CD14-positive monocyte (primary cell): ENCODE results near the gene XYLT1. TPM values are rescaled to one million over a fixed set of nuclear protein-coding genes. Genes with fewer than 3 reads are reported as not detected.

Experiments
- DNase-seq, 3 donors: peaks; one replicate each; pipeline ENCODE4 v3.0.0-alpha.2; 2011 to 2022
- H2AFZ ChIP-seq: 2 replicates; pipeline ENCODE4 v1.6.0; 2012; ENCODE audit warnings: mild to moderate bottlenecking, low read depth, low read length, inconsistent platforms; ENCODE audit not compliant: insufficient read depth, poor library complexity, severe bottlenecking
- H3K27ac ChIP-seq, 2 donors: 1 replicate in 1 of 2; 2 replicates in 1 of 2; pipeline ENCODE4 v1.5.1; 2012 to 2013; ENCODE audit warnings: low read length in 2 of 2, control low read depth in 1 of 2, inconsistent platforms in 1 of 2, low read depth in 1 of 2, mild to moderate bottlenecking in 1 of 2
- H3K27me3 ChIP-seq, 2 donors: one replicate each; pipeline versions ENCODE4 v1.6.0 to v1.6.1; 2011 to 2013; ENCODE audit warnings: low read length in 2 of 2; ENCODE audit not compliant: control insufficient read depth in 2 of 2, insufficient read depth in 2 of 2
- H3K36me3 ChIP-seq, 2 donors: replicated peaks in 1 of 2; 1 replicate in 1 of 2; 2 replicates in 1 of 2; pipeline versions ENCODE4 v1.5.1 to v1.6.1; 2012 to 2013; ENCODE audit warnings: low read length in 2 of 2, control low read depth in 1 of 2, inconsistent platforms in 1 of 2, mild to moderate bottlenecking in 1 of 2; ENCODE audit not compliant: insufficient read depth in 2 of 2, control insufficient read depth in 1 of 2
- H3K4me1 ChIP-seq, 2 donors: 1 replicate in 1 of 2; 2 replicates in 1 of 2; pipeline versions ENCODE4 v1.5.1 to v1.6.1; 2012 to 2013; ENCODE audit warnings: low read length in 2 of 2, control low read depth in 1 of 2, inconsistent platforms in 1 of 2, mild to moderate bottlenecking in 1 of 2, moderate library complexity in 1 of 2; ENCODE audit not compliant: insufficient read depth in 2 of 2, control insufficient read depth in 1 of 2
- H3K4me2 ChIP-seq: replicated peaks from 2 replicates; pipeline ENCODE3; 2012; ENCODE audit warnings: low read length, moderate library complexity, mild to moderate bottlenecking; ENCODE audit not compliant: poor library complexity, severe bottlenecking; ENCODE audit errors: extremely low read depth
- H3K4me3 ChIP-seq, 3 experiments: fragments of 200-600 bp in 1 of 3; sonication (generic) in 1 of 3; replicated peaks in 1 of 3; 1 replicate in 2 of 3; 2 replicates in 1 of 3; pipeline ENCODE4 v1.5.1; 2011 to 2013; ENCODE audit warnings: low read length in 3 of 3, mild to moderate bottlenecking in 3 of 3, control low read depth in 2 of 3, low read depth in 2 of 3, inconsistent platforms in 1 of 3, moderate library complexity in 1 of 3
- H3K79me2 ChIP-seq: 2 replicates; pipeline ENCODE4 v1.6.0; 2012; ENCODE audit warnings: mild to moderate bottlenecking, control low read depth, inconsistent platforms, low read length, moderate library complexity; ENCODE audit not compliant: insufficient read depth
- H3K9ac ChIP-seq: 2 replicates; pipeline ENCODE4 v1.6.0; 2017; ENCODE audit warnings: low read length, mild to moderate bottlenecking; ENCODE audit not compliant: insufficient read depth, poor library complexity, severe bottlenecking
- H3K9me3 ChIP-seq, 2 donors: replicated peaks in 1 of 2; 1 replicate in 1 of 2; 2 replicates in 1 of 2; pipeline versions ENCODE4 v1.5.1 to v1.6.1; 2012 to 2013; ENCODE audit warnings: low read length in 2 of 2, control low read depth in 1 of 2; ENCODE audit not compliant: control insufficient read depth in 1 of 2, insufficient read depth in 1 of 2
- H4K20me1 ChIP-seq: 2 replicates; pipeline ENCODE4 v1.6.0; 2012; ENCODE audit warnings: mild to moderate bottlenecking, low read length, control low read depth, moderate library complexity; ENCODE audit not compliant: insufficient read depth
- H3K27ac Mint-ChIP-seq, 7 donors: one replicate each; pipeline ENCODE4 v1.8.0; 2020; ENCODE audit warnings: mild to moderate bottlenecking in 7 of 7, mixed read lengths in 7 of 7, moderate library complexity in 6 of 7, inconsistent platforms in 2 of 7
- H3K27me3 Mint-ChIP-seq, 3 donors: one replicate each; pipeline ENCODE4 v1.8.0; 2021 to 2022; ENCODE audit warnings: low read depth in 3 of 3, mild to moderate bottlenecking in 3 of 3, mixed read lengths in 3 of 3, moderate library complexity in 3 of 3, inconsistent platforms in 1 of 3
- H3K36me3 Mint-ChIP-seq, 2 donors: one replicate each; pipeline ENCODE4 v1.8.0; 2020; ENCODE audit warnings: mixed read lengths in 2 of 2, inconsistent platforms in 1 of 2, mild to moderate bottlenecking in 1 of 2
- H3K4me1 Mint-ChIP-seq: one replicate; pipeline ENCODE4 v1.8.0; 2020; ENCODE audit warnings: mild to moderate bottlenecking, mixed read lengths
- H3K4me3 Mint-ChIP-seq, 2 donors: one replicate each; pipeline ENCODE4 v1.8.0; 2020; ENCODE audit warnings: mild to moderate bottlenecking in 2 of 2, mixed read lengths in 2 of 2, moderate library complexity in 1 of 2
- H3K9me3 Mint-ChIP-seq, 7 donors: one replicate each; pipeline ENCODE4 v1.8.0; 2020 to 2022; ENCODE audit warnings: mixed read lengths in 7 of 7, mild to moderate bottlenecking in 6 of 7, moderate library complexity in 6 of 7, inconsistent platforms in 2 of 7
- CTCF ChIP-seq: fragments of 200-600 bp; IDR thresholded peaks from one replicate; pipeline ENCODE4 v1.8.0; 2022; ENCODE audit warnings: antibody characterized with exemption, mild to moderate bottlenecking
- WGBS: methylation state at CpG from one replicate; pipeline ENCODE4 v1.1.5; 2013; ENCODE audit warnings: missing lambda C conversion rate; ENCODE audit not compliant: insufficient coverage; 5-methylcytosine and 5-hydroxymethylcytosine counted together
- intact Hi-C, 2 donors: fragments of 100-400 bp; cut with micrococcal nuclease; formaldehyde crosslinking; loops; one replicate each; pipeline versions ENCODE4 v1.15.0 to v1.15.1; 2023
- polyA plus RNA-seq, 3 donors: library from polyadenylated mRNA; depleted of rRNA in 1 of 3; unstranded in 2 of 3; stranded (reverse) in 1 of 3; fragments of 300-500 nt in 2 of 3; fragments of >200 nt in 1 of 3; fragmentation: Illumina TruSeq in 2 of 3; gene quantifications; 1 replicate in 2 of 3; 2 replicates in 1 of 3; pipeline ENCODE4 v1.2.3, GENCODE V29; 2012 to 2021

XYLT1 gene
- polyA plus RNA-seq, 3 donors, result 0.51 to 9.4 (median 1.6) TPM

GRCh38 chr16:17334096-17334495, 136.7 kb downstream of the XYLT1 start:
- peaks cover 0 to 2% (median 1%) of the 10 kb centered on the region in 3 donors for H3K27me3 Mint-ChIP-seq
- Histone ChIP-seq H2AFZ (no peak overlapping the region), H3K36me3 (no peaks in the 10 kb centered on the region), H3K9ac (no peak overlapping the region), H3K9me3 (no peaks in the 10 kb centered on the region), H3K27ac (peak overlapping the region in 1 of 2 donors; percentile 7), H3K4me2 (no peak overlapping the region), H3K4me1 (peaks cover 20 to 22% of the 10 kb centered on the region in 2 donors), H3K79me2 (peaks cover 44% of the 10 kb centered on the region), H3K27me3 (no peaks in the 10 kb centered on the region), H4K20me1 (no peaks in the 10 kb centered on the region), H3K4me3 (no peak overlapping the region)
- peak overlapping the region; percentile 7 to 96 (median 73) for H3K27ac Mint-ChIP-seq
- DNase-seq, result peak; percentile 72 to 93 (median 88)
- peaks cover 40% of the 10 kb centered on the region for H3K4me1 Mint-ChIP-seq
- intact Hi-C loops, result loop anchor here in 1 of 2 donors (10.0 kb wide), 1 partner anchor 59 kb away; no protein-coding TSS in a partner anchor
- 34% methylated on average over 5 of the region's 5 CpGs for WGBS
- peaks cover 13 to 23% of the 10 kb centered on the region in 2 donors for H3K36me3 Mint-ChIP-seq
- H3K9me3 Mint-ChIP-seq, result no peaks in the 10 kb centered on the region
- TF ChIP-seq CTCF, result no peak
- no peak overlapping the region for H3K4me3 Mint-ChIP-seq

DNA sequence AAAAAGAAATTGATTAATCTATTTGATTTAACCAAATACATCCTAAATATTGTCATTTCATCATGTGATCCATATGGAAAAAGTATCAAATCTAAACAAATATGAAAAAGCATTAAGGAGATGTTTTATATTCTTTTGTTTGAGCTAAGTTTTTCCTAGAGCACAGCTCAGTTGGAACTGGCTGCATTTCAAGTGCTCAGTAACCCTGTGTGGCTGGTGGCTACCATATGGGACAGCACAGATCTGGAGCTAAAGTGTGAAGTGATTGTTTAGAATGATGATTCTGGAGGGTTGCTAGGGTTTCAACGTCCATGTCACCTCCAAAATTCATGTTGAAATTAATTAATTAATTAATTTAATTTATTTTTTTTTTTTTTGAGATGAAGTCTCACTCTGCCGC, 137.5 kb downstream of the XYLT1 start:
- H4K20me1 ChIP-seq, result no peaks in the 10 kb centered on the region
- no peak overlapping the region for H3K4me2 ChIP-seq
- no peak overlapping the region for H2AFZ ChIP-seq
- peak overlapping the region in 1 of 7 donors; percentile 96 for H3K27ac Mint-ChIP-seq
- peaks cover 13 to 23% of the 10 kb centered on the region in 2 donors for H3K36me3 Mint-ChIP-seq
- WGBS, result 100% methylated on average over 1 of the region's 2 CpGs
- DNase-seq, result no peak
- intact Hi-C loops, result loop anchor here in 1 of 2 donors (10.0 kb wide), 1 partner anchor 58 kb away; no protein-coding TSS in a partner anchor
- H3K27me3 Mint-ChIP-seq, result peaks cover 0 to 2% (median 1%) of the 10 kb centered on the region in 3 donors
- H3K4me1 Mint-ChIP-seq, result peaks cover 34% of the 10 kb centered on the region
- no peaks in the 10 kb centered on the region for H3K9me3 Mint-ChIP-seq
- H3K4me3 Mint-ChIP-seq, result no peak overlapping the region
- H3K9me3 ChIP-seq, result no peaks in the 10 kb centered on the region
- TF ChIP-seq CTCF, result no peak
- H3K27ac ChIP-seq, result no peak overlapping the region
- peaks cover 44% of the 10 kb centered on the region for H3K79me2 ChIP-seq
- no peaks in the 10 kb centered on the region for H3K27me3 ChIP-seq
- no peaks in the 10 kb centered on the region for H3K36me3 ChIP-seq
- H3K4me3 ChIP-seq, result no peak overlapping the region
- peaks cover 20 to 22% of the 10 kb centered on the region in 2 donors for H3K4me1 ChIP-seq
- H3K9ac ChIP-seq, result no peak overlapping the region
